HG02885 (cell line): ENCODE measurements around the gene PDE9A.

Source experiments
- ATAC-seq: cut with Tn5 transposase; IDR thresholded peaks from one replicate; pipeline ENCODE4 v1.9.1; 2021; ENCODE audit warnings: mild to moderate bottlenecking; ENCODE audit not compliant: unreplicated experiment, poor library complexity

Gene PDE9A

GRCh38 chr21:42670058-42670880 is 16.8 kb downstream of the PDE9A start:
- no peak for ATAC-seq

- ATAC-seq, result no peak
These were observed 17.5 kb downstream of the PDE9A start for GRCh38 chr21:42670884-42671283.

- ATAC-seq, result no peak
These were observed 18.6 kb downstream of the PDE9A start for GRCh38 chr21:42671778-42672593.

- ATAC-seq, result no peak
These were observed 19.5 kb downstream of the PDE9A start for GRCh38 chr21:42672699-42673458.

GRCh38 chr21:42673633-42674328 is 20.4 kb downstream of the PDE9A start:
- no peak for ATAC-seq

GRCh38 chr21:42674351-42674940 is 21.0 kb downstream of the PDE9A start:
- ATAC-seq, result no peak

- no peak for ATAC-seq
These were observed 22.0 kb downstream of the PDE9A start for GRCh38 chr21:42675403-42675802.

GRCh38 chr21:42676808-42677207 is 23.4 kb downstream of the PDE9A start:
- no peak for ATAC-seq

GRCh38 chr21:42677339-42678321 is 24.2 kb downstream of the PDE9A start:
- ATAC-seq, result no peak

- ATAC-seq, result no peak
These were observed 25.3 kb downstream of the PDE9A start for GRCh38 chr21:42678618-42679295.

- no peak for ATAC-seq
These were observed 26.1 kb downstream of the PDE9A start for GRCh38 chr21:42679319-42680057.

- no peak for ATAC-seq
These were observed 26.6 kb downstream of the PDE9A start for GRCh38 chr21:42680058-42680330.

- ATAC-seq, result no peak
These were observed 27.0 kb downstream of the PDE9A start for GRCh38 chr21:42680429-42680828.

GRCh38 chr21:42681296-42682206 is 28.1 kb downstream of the PDE9A start:
- no peak for ATAC-seq

- no peak for ATAC-seq
These were observed 29.3 kb downstream of the PDE9A start for GRCh38 chr21:42682661-42683210.

GRCh38 chr21:42683371-42684108 is 30.1 kb downstream of the PDE9A start:
- no peak for ATAC-seq
